GM12864 (cell line): ENCODE results near the gene CIPC.
A peak's percentile ranks its signal among the peaks of the same experiment; 100 is the strongest.

Experiments
- DNase-seq: peaks from one replicate; pipeline ENCODE4 v3.0.0-alpha.2; 2011; ENCODE audit warnings: low read depth
- H3K4me3 ChIP-seq: 2 replicates; pipeline ENCODE4 v1.5.1; 2011; ENCODE audit warnings: mild to moderate bottlenecking, low read depth, low read length, control low read depth
- TF ChIP-seq, protein P1 (sequence below): IDR thresholded peaks from 2 replicates; pipeline ENCODE4 v1.5.1; 2011; ENCODE audit warnings: low read depth, mild to moderate bottlenecking, moderate library complexity, low read length, control low read depth, inconsistent platforms; ENCODE audit errors: missing control alignments

The CIPC gene

DNA sequence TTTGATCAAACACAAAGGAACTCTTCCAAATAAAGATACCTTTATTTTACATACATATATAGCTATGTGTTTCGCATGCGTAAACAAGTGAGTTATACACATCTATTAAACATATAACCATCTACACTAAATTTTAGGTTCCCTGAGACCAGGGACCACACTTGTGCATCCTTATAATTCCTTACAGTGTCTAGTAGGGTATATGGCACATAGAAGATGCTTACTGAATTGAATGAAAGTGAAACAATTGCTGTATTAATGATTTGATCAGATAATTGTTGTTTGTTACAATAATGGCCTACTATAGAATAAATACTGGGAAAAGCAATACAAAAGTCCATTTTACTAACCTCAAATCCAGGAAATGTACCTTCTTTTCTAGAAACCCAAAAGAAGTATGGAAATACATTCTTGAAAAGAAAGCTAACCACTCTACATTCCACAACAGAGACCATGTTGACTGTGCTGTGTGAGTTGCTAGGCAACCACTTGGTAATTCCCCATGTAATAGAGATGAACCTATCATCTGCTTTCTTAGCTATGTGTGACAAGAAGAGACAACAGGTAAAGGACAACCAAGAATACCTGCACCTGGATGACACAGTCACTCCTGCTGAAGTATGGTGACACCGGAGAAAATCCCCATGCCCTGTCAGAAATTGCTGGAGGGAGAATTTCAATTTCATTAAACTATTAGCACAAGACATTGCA is 11.9 kb upstream of the CIPC start:
- TF ChIP-seq, protein P1, sequence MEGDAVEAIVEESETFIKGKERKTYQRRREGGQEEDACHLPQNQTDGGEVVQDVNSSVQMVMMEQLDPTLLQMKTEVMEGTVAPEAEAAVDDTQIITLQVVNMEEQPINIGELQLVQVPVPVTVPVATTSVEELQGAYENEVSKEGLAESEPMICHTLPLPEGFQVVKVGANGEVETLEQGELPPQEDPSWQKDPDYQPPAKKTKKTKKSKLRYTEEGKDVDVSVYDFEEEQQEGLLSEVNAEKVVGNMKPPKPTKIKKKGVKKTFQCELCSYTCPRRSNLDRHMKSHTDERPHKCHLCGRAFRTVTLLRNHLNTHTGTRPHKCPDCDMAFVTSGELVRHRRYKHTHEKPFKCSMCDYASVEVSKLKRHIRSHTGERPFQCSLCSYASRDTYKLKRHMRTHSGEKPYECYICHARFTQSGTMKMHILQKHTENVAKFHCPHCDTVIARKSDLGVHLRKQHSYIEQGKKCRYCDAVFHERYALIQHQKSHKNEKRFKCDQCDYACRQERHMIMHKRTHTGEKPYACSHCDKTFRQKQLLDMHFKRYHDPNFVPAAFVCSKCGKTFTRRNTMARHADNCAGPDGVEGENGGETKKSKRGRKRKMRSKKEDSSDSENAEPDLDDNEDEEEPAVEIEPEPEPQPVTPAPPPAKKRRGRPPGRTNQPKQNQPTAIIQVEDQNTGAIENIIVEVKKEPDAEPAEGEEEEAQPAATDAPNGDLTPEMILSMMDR: no peak
- peak; percentile 38 for DNase-seq
- H3K4me3 ChIP-seq: no peak overlapping the region

DNA sequence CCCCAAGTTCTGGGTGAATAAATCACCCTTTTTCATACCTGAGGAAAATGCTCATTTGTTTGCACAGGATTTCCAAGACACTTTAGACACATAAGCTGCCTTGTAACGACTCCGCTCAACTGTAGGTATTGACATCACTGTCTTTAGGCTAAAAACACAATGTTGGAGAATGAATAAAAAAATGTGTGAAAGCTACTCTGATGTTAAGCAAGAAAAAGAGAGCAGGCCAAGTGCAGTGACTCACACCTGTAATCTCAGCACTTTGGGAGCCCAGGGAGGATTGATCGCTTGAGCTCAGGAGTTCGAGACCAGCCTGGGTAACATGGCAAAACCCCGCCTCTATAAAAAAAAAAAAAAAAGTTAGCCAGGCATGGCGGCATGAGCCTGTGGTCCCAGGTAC is 11.1 kb upstream of the CIPC start:
- DNase-seq: no peak
- H3K4me3 ChIP-seq: no peak overlapping the region
- TF ChIP-seq, protein P1: no peak

DNA sequence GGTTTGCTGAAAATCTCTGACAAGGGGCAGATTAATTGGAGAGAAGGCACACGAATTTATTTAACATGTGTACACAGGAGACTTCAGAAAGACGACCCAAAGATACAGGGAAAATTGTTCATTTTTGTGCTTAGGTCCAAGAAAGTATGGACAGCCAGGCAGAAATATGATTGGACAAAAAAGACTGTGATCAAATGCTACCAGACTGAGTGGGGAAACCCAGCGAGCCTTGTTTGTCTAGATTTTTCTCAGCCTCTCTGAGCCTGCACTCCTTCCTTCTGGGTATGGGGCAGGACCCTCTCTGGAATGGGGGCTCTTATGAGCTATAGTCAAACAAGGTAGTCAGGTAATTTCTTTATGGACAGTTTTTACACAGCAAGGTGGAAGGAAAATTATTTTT is 10.4 kb upstream of the CIPC start:
- DNase-seq: no peak
- no peak overlapping the region for H3K4me3 ChIP-seq

DNA sequence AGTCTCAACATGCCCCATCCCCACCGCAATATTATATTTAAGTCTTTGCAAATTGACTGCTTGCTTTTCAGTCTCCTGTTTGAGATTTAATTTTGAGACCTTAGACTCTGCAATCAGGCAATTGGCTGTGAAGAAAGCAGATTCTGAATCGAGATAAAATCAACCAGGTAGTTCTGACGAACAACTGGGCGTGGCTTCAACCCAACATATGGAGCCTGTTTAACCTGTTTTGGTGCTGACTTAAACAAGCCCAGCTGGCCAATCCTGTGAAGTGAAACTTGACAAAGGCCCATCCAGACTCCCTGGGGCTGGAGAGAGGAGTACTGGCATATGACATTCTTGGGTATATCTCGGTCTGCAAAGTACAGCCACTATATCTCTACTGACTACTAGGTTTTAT is 9.8 kb upstream of the CIPC start:
- DNase-seq: no peak
- H3K4me3 ChIP-seq: no peak overlapping the region
- TF ChIP-seq, protein P1: no peak

More for the DNA sequence above, 10.4 kb upstream of the CIPC start:
- TF ChIP-seq, protein P1: no peak

DNA sequence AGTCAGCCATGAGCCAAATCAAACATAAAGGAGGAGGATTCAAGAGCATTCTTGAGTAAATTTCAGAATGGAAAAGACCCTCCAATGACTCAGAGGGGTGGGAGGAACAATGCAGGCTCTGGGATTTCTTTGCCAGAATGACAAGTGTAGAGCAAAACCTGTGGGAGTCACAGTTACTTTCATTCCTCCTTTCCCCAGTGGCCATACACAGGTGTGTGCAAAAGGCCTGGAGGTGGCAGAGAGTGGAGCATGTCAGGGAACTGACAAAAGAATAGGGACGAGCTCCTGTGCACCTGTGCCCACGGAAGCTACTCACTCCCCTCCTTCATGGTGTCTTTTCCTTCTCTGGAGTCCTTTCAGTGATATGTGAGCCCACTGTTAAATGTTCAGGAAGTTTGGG is 9.4 kb upstream of the CIPC start:
- DNase-seq: no peak
- TF ChIP-seq, protein P1: no peak
- no peak overlapping the region for H3K4me3 ChIP-seq

DNA sequence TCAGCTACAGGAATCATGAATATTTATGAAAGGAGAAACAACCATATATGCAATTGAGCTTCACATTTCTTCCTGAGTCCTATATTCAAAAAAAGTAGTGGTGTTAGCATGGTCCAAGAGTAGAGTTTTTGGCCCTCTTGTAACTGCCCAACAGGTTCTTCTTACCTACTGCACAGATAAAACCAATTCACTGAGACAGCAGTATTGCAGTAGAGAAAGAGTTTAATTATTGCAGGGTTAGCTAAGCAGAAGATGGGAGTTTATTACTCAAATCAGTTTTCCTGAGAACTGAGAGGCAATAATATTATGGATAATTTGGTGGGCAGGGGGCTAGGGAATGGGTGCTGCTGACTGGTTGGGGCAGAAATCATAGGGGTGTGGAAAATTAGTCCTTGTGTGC is 6.5 kb upstream of the CIPC start:
- TF ChIP-seq, protein P1: no peak
- no peak for DNase-seq
- H3K4me3 ChIP-seq: no peak overlapping the region

DNA sequence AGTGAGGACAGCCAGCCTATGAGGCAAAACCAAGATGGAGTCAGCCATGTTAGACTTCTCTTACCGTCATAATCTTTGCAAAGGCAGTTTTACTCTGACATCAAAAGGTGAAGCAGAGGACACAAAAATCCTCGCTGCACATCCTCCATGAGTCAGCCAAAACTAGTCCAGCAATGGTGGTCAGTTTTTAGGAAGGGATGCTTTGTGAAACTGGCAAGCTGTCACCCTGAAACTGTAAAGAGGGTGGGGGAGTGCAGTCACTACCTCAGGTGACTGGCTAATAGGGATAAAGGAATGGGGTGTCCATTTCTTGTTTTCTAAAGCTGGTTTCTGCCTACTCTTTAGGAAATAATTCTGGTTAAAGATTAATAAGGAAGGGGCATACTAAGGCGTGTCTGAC is 5.4 kb upstream of the CIPC start:
- DNase-seq: no peak
- TF ChIP-seq, protein P1: no peak
- H3K4me3 ChIP-seq: no peak overlapping the region
